GM21423 (cell line): ENCODE data around the gene MPLKIP.
"Not testable (repeated sequence)": the region's sequence is repeated elsewhere in the genome, so short reads cannot be mapped to it uniquely, and the experiment has no call there.

Source experiments
- ATAC-seq: cut with Tn5 transposase; IDR thresholded peaks from one replicate; pipeline ENCODE4 v1.9.1; 2021; ENCODE audit warnings: mild to moderate bottlenecking, moderate library complexity; ENCODE audit not compliant: unreplicated experiment

The MPLKIP gene

DNA sequence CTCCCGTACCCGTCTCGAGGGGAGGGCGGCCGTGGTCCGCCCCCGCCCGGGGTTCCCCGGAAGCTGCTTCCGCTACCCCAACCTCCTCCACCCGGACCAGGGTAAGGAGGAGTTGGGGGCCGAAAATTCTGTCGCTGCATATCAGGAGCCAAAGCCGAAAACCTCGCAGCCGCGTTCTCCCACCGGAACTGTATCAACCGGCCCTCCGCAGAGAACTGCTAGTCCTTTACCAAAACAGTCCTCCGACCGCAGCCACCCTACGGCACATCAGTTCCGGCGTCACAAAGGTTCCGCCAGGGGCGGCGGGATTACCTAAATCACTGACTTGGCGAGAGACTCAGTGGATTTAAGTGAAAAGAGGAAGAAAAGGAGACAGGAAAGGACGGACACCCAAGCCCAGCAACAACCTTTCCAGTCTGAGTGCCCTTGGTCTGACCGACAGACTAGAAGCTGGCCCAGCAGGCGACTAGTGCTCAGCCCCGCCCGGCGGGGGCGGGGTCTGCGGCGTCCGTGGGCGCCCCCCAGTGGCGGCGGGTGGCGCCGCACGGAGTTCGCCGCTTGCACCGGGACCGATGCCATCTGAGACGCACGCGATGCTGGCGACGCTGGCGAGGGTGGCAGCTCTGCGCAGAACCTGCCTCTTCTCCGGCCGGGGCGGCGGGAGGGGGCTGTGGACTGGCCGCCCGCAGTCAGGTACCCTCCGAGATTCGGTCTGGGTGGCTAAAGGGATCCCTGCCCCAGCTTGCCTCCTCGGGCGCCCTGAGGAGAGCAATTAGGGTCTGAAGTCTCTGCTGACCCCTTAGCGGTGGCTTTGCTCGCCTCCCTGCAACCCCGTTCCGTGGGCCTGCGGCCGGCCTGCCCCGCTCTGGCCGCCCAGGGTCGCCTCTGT, at the start of gene MPLKIP, which contains the start of gene SUGCT:
Gene MPLKIP (minus strand): TSS at position 195 of the 889 bp plus-strand sequence. CDS start 55 bp downstream, at position 140.
Gene SUGCT (plus strand): TSS at position 578 of the 889 bp plus-strand sequence.
- ATAC-seq, result peak; percentile 84

DNA sequence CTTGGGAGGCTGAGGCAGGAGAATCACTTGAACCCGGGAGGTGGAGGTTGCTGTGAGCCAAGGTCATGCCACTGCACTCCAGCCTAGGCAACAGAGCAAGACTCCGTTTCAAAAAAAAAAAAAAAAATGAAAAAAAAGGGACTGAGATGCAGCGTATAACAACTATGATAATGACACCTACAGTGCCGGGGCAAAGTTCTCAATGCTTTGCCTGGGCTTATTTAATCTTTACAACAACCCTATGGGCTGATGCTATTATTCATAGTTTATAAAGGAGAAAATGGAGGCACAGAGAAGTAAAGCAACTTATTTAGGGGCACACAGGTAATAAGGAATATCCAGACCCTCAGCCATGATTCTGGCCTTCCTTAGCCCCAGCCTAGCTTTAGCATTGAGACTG, 48.0 kb upstream of the MPLKIP start:
- no peak for ATAC-seq

GRCh38 chr7:40177071-40177470, 42.6 kb upstream of the MPLKIP start:
- ATAC-seq, result no peak

- ATAC-seq, result no peak
Observed at GRCh38 chr7:40175725-40176510, 41.5 kb upstream of the MPLKIP start.

- not testable (repeated sequence) for ATAC-seq
Observed at GRCh38 chr7:40175256-40175655, 40.8 kb upstream of the MPLKIP start.

- ATAC-seq, result not testable (repeated sequence)
Observed at GRCh38 chr7:40173121-40173520, 38.7 kb upstream of the MPLKIP start.

GRCh38 chr7:40168266-40168665, 33.8 kb upstream of the MPLKIP start:
- ATAC-seq, result not testable (repeated sequence)

- no peak for ATAC-seq
Observed at GRCh38 chr7:40167291-40167690, 32.9 kb upstream of the MPLKIP start.

DNA sequence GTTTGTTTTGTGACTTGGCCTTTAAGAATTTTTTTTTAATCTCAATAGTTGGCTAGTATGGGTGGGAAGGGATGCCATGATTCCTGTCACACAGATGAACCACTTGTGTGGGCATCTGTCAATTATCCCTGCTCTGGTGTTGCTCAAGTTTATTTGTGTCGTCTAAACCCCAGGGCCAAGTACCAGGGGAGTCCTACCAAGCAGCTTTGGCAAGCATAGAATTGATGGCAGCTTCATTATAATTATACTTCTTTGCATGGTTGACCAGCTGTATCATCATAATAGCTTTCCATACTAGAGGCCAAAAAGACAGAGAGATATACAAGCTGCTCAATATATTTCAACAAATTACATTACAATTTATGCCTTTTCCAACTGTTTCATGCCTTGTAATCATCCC, 30.8 kb upstream of the MPLKIP start:
- ATAC-seq, result no peak

GRCh38 chr7:40162516-40162915, 28.1 kb upstream of the MPLKIP start:
- ATAC-seq, result no peak

- ATAC-seq, result no peak
Observed at GRCh38 chr7:40156988-40157387, 22.6 kb upstream of the MPLKIP start.

- no peak for ATAC-seq
Observed at GRCh38 chr7:40151504-40151903, 17.1 kb upstream of the MPLKIP start.

- no peak for ATAC-seq
Observed at GRCh38 chr7:40148671-40149070, 14.2 kb upstream of the MPLKIP start.

GRCh38 chr7:40148247-40148580, 13.8 kb upstream of the MPLKIP start:
- not testable (repeated sequence) for ATAC-seq

- ATAC-seq, result no peak
Observed at GRCh38 chr7:40147371-40148246, 13.2 kb upstream of the MPLKIP start.

GRCh38 chr7:40145596-40146130, 11.2 kb upstream of the MPLKIP start:
- ATAC-seq, result not testable (repeated sequence)

GRCh38 chr7:40141916-40142315, 7.5 kb upstream of the MPLKIP start:
- ATAC-seq, result not testable (repeated sequence)

DNA sequence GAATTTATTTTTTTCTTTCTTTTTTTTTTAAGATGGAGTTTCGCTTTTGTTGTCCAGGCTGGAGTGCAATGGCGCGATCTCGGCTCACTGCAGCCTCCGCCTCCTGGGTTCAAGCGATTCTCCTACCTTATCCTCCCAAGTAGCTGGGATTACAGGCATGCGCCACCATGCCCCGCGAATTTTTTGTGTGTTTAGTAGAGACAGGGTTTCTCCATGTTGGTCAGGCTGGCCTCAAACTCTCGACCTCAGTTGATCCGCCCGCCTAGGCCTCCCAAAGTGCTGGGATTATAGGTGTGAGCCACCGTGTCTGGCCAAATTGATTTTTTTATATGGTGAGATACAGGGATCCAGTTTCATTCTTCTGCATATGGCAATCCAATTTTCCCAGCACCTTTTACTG, 5.5 kb upstream of the MPLKIP start:
- not testable (repeated sequence) for ATAC-seq

GRCh38 chr7:40138973-40139372, 4.6 kb upstream of the MPLKIP start:
- ATAC-seq, result no peak

DNA sequence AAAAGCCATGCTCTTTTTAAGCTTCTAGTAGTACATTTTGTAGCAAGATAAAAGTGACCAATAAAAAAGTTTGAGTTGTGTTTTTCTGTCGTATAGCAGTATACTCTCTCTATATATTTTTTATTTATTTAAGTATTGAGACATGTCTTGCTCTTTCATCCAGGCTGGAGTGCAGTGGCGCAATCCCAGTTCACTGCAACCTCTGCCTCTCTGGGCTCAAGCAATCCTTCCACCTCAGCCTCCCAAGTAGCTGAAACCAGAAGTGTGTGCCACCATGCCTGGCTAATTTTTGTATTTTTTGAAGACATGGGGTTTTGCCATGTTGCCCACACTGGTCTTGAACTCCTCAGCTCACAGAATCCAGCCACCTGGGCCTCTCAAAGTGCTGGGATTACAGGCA, 3.1 kb upstream of the MPLKIP start:
- no peak for ATAC-seq

DNA sequence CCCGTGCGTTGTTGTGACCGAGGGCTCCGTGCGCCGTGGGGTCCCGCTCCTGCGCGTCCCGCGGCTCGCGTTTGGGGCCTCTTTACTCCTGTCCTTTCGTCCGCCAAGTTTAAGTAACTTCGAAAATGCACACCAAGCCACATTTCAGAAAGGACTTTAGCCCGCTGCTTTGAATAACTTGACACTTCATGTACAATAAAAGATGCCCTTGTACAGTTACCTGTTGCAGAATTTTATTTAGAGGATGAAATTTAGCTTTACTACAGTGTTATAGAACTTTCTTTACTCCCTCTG, 842 bp upstream of the MPLKIP start:
- no peak for ATAC-seq
